ENCODE results near the gene SKOR1.

The SKOR1 gene

GRCh38 chr15:67836955-67837354, 11.6 kb downstream of the SKOR1 start:
- DNase-seq (ENCODE audit: low read depth) = no peak
- no peak overlapping the region for H3K4me3 ChIP-seq (ENCODE audit: low read depth, low read length)
- TF ChIP-seq CTCF (IDR thresholded peaks at IDR 0.05; ENCODE audit: control insufficient read depth, extremely low read depth, insufficient read depth) = no peak

- no peak for DNase-seq (ENCODE audit: low read depth)
- peak overlapping the region; percentile 88; the same call in 1 of the 2 replicates for H3K4me3 ChIP-seq (ENCODE audit: low read depth, low read length)
- TF ChIP-seq CTCF (IDR thresholded peaks at IDR 0.05; ENCODE audit: control insufficient read depth, extremely low read depth, insufficient read depth) = no peak
Observed at GRCh38 chr15:67838789-67839332, 13.6 kb downstream of the SKOR1 start.

- DNase-seq (ENCODE audit: low read depth) = peak; percentile 27
- H3K4me3 ChIP-seq (ENCODE audit: low read depth, low read length) = peak overlapping the region; percentile 88
- no peak for TF ChIP-seq CTCF (IDR thresholded peaks at IDR 0.05; ENCODE audit: control insufficient read depth, extremely low read depth, insufficient read depth)
Observed at GRCh38 chr15:67839499-67839928, 14.2 kb downstream of the SKOR1 start.

GRCh38 chr15:67839929-67840748, 14.8 kb downstream of the SKOR1 start, which contains the start of gene RNU6-1:
Gene RNU6-1 (minus strand): TSS chr15:67840045.
- peak; percentile 79 for DNase-seq (ENCODE audit: low read depth)
- H3K4me3 ChIP-seq (ENCODE audit: low read depth, low read length) = peak within 1 kb of the TSS; percentile 88
- TF ChIP-seq CTCF (IDR thresholded peaks at IDR 0.05; ENCODE audit: control insufficient read depth, extremely low read depth, insufficient read depth) = no peak

- no peak for TF ChIP-seq CTCF (IDR thresholded peaks at IDR 0.05; ENCODE audit: control insufficient read depth, extremely low read depth, insufficient read depth)
Observed at GRCh38 chr15:67840749-67841512, 15.6 kb downstream of the SKOR1 start.

GRCh38 chr15:67841513-67841762, 16.1 kb downstream of the SKOR1 start:
- H3K4me3 ChIP-seq (ENCODE audit: low read depth, low read length) = no peak overlapping the region; the same call in 1 of the 2 replicates
- DNase-seq (ENCODE audit: low read depth) = no peak
- TF ChIP-seq CTCF (IDR thresholded peaks at IDR 0.05; ENCODE audit: control insufficient read depth, extremely low read depth, insufficient read depth) = no peak

More at GRCh38 chr15:67840749-67841512, 15.6 kb downstream of the SKOR1 start:
- DNase-seq (ENCODE audit: low read depth) = no peak
- H3K4me3 ChIP-seq (ENCODE audit: low read depth, low read length) = peak overlapping the region; percentile 88
